NCI-H526 (cell line): ENCODE results near the gene STING1.
"Not testable (repeated sequence)": the region's sequence is repeated elsewhere in the genome, so short reads cannot be mapped to it uniquely, and the experiment has no call there.

Experiments used
- DNase-seq, 2 experiments: peaks; one replicate each; lab custom pipeline; 2025; lab: John Stamatoyannopoulos, UW

STING1 gene

DNA sequence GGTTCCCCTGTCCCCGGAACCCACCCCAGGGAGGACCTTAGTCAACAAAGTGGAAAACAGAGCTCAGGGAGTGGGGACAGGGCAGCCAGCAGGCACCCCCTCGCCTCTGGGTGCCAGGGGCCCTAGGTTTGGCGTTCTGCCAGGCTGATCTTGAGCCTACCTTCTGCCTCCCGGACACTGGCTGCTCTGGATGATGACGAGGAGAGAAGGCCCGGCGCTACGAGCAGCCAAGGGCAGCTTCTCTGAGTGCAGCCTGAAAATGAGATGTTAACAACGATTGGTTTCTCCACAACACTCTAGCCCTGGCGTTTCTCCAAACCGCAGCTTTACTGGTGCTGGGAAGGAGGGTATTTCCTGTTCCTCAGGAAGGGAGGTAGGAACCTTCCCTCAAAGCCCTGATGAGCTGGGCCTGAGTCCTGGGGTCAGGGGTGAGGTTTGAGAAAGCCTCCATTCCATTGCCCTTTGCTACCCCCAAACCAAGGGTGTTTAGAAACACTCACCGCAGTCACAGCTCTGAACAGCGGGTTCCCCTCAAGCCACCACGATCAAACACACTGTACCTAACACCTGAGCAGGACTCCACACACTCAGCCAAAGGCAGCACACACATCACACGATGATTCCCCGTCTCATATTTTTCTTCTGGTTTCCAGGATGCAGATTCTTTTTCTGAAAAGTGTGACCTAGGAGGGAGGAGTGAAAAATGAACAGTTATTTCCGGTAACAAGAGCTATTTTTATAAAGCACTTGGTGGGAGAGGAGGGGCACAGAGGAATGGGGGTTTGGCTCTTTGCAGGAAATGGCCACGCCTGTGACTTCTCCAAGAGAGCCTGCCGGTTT is at the start of gene STING1:
STING1 (minus strand) TSS at position 709 of the 840 bp plus-strand sequence. CDS start 1,054 bp downstream, outside the sequence.
- peak; percentile 56 to 73 for DNase-seq

DNA sequence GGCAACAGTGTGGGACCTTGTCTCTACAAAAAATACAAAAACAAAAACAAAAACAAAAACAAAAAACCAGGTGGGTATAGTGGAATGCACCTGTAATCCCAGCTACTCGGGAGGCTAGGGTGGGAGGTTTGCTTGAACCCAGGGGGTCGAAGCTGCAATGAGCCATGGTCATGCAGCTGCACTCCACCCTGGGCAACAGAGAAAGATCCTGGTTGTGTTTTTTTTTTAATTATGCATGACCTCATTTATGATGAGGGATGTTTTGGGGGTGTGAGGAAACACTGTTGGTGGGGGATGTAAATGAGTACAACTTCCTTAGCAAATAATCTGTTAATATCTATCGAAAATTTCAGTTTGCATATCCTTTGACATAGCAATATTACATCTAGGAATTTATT is 49.2 kb upstream of the STING1 start:
- DNase-seq, result no peak

GRCh38 chr5:139530079-139530478 is 47.5 kb upstream of the STING1 start:
- not testable (repeated sequence) for DNase-seq

DNA sequence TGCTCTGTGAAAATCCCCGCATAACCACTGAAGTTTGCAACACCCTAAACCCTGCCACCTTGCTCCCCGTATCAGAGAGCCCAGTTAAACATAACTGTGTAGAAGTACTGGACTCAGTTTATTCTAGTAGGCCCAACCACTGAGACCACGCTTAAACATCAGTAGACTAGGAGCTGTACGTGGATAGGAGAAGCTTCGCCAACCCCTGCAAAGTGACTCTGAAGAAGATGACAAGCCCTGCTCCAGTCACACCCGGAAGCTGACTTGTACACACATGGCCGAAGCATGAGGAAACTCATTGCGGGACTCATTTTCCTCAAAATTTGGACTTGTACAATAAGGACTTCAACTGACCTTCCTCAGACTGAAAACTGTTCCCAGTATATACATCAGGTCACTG is 46.1 kb upstream of the STING1 start:
- DNase-seq, result not testable (repeated sequence)

- not testable (repeated sequence) for DNase-seq
Observed at GRCh38 chr5:139527896-139528467, 45.4 kb upstream of the STING1 start.

- DNase-seq, result not testable (repeated sequence)
Observed at GRCh38 chr5:139527090-139527470, 44.5 kb upstream of the STING1 start.

- DNase-seq, result not testable (repeated sequence)
Observed at GRCh38 chr5:139526309-139527089, 43.9 kb upstream of the STING1 start.

GRCh38 chr5:139525586-139526308 is 43.2 kb upstream of the STING1 start:
- DNase-seq, result not testable (repeated sequence)

DNA sequence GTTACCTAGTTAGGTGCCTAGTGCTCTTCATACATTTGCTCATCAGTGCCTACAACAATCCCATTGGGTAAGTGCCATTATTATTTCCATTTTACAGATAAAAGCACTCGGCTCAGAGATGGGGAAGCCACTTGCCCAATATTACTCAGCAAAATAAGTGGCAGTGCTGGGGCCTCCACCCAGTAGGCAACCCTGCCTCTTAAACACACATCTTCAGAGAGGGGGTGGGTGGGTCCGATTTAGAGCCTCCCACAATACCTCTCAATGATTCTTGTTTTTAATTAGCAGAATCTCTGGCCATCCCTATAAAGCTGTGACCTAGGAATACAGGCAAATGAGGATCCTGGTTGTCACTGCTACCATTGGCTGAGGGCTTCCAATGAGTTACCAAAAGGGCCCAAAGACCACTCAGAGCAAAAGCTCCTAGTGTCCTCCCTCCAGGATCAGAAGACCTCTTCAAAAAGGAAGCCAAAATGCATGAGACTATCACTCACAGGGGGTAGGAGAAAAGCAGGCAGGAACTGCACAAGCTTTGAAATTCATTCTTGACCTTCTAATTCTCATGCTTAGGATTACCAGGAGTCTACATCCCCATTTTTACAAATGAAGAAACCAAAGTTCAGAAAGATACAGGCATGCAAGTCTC is 42.5 kb upstream of the STING1 start:
- DNase-seq, result no peak

GRCh38 chr5:139524446-139524845 is 41.9 kb upstream of the STING1 start:
- no peak for DNase-seq

DNA sequence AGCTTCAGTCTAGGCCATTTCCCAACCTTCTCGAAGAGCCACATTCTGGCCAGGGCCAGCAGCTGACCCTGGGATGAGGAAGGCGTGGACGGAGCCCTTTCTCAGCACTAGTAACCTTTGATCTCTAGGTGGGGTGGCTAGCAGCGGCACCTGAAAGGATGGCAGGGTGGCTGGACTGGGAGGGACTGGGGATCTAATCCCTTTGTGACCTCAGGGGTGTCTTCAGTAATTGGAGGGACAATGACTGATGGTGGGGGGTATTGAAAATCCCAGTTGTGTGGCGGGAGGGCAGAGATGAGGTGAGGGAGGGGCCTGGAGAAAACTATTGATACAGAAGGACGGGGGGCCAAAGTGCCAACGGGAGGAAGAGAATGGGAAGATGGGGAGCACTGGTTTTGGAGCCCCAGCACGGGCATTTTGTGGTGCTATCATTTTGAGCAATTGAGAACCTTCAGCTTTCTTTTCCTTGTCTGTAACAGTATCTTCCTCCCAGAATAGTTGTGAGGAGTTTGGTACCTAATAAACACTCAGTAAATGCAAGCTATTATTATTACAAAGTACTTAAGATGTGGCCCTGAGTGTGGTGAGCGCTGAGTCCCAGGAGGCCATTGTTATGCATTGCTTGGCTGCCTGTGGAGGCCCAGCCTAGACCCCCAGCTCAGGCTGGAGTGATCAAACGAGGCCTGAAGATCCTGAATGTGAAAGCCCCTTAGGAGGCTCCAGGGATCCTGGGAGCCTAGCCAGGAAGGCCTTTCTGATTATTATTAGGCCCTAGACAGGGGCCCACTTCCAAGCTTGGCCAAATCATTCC is 41.3 kb upstream of the STING1 start:
- DNase-seq, result no peak

- DNase-seq, result peak; percentile 36 to 91
Observed at GRCh38 chr5:139517683-139518564, 35.4 kb upstream of the STING1 start.

- DNase-seq, result no peak
Observed at GRCh38 chr5:139514486-139514856, 31.9 kb upstream of the STING1 start.

GRCh38 chr5:139513852-139514485 is 31.4 kb upstream of the STING1 start:
- no peak for DNase-seq

GRCh38 chr5:139513434-139513833 is 30.9 kb upstream of the STING1 start:
- DNase-seq, result peak; percentile 67 to 89

- DNase-seq, result no peak
Observed at GRCh38 chr5:139512786-139513390, 30.3 kb upstream of the STING1 start.

DNA sequence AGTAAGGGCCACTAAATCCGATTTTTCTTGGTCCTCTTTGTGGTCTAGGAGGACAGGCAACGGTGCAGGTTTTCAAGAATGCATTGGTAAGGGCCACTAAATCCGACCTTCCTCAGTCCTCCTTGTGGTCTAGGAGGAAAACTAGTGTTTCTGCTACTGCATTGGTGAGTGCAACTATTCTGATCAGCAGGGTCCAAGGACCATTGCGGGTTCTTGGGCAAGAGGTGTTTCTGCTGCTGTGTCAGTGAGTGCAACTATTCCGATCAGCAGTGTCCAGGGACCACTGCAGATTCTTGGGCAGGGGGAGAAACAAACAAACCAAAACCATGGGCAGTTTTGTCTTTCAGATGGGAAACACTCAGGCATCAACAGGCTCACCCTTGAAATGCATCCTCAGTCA is 22.2 kb upstream of the STING1 start:
- not testable (repeated sequence) for DNase-seq

GRCh38 chr5:139503879-139504278 is 21.3 kb upstream of the STING1 start:
- not testable (repeated sequence) for DNase-seq
